SH-SY5Y (cell line): Measurements from ENCODE around the gene IKZF2.

Experiments
- GATA2 ChIP-seq: IDR thresholded peaks from 2 replicates; pipeline ENCODE4 v1.6.1; 2011; ENCODE audit warnings: mild to moderate bottlenecking, low read depth, low read length
- GATA3 ChIP-seq: IDR thresholded peaks from 2 replicates; pipeline ENCODE4 v1.6.1; 2011; ENCODE audit warnings: low read depth, mild to moderate bottlenecking, low read length, moderate library complexity

DNA sequence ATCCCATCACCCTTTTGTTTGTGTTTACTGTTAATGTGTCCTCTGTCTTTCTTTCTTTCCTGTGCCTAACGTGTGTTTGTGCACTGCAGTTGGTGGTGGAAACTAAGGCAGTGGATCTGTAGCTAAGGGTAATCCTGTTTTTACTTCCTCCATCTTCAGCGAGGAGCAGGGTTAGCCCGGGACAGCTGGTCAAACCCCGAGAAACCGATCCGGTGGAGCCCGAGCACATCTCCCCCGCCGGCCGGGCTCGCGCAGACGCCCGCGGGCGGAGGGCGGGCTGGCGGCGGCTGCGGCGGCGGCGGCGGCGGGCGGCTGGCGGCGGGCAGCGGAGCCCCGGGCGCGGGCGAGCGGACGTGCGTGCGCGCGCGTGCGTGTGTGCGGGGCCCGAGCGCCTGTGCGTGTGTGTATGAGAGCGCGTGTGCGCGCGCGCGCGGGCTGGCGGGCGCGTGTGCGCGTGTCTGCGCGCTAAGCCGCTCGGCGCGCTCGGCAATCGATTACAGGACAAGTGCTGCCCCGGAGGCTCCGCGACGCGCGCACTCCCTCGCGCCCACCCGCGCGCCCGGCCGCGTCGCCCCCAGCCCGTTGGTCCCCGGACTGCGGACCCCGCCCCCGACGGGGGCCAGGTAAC, at the start of gene IKZF2:
- TF ChIP-seq GATA2 = no peak; the same call in 1 of the 2 replicates
- TF ChIP-seq GATA3 = no peak
